Measurements from ENCODE around the gene FHOD3. TPM values are rescaled to one million over a fixed set of nuclear protein-coding genes. Genes with fewer than 3 reads are reported as not detected.

The FHOD3 gene
- total and polyA plus RNA-seq, 2 of the 8 experiments (the other 6 are each of a cell fraction or from before 2014, with no cell fraction given), result 9.7 to 10.5 TPM

DNA sequence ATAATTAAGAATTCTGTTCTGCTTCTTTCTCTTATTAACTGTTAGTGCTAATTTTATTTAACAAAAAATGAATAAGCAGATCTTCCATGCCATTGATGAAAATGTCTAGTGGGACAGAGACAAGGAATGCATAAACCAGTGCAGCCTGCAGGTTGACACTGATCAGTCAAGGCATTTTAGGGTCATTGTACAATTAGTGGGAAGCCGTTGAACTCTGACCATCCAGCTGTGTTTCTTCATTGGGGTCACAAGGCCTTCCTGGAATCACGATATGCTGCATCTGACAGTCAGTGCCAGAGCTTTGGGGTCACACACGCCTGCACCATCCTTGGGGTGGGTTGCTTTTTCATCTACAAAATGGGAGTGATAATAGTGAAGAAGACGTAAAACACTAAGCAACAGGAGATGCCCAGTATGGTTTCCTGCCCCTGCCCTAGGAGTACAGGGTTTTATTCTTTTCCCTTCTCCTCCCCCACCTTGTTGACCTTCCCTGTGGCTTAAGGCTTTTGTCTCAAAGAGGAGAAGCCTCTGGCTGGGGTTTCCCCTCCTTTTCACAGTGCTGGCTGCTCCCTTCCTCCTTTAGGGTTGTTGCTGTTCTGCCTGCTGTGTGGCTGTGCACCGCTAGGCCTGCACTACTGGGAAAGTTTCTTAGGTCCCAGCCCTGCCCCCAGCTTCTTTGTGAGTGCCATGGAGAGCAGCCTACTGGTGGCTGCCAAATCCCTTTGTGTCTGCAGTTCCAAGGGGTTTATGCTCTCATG is 285.7 kb downstream of the FHOD3 start (continued):
- peak; percentile 51 for TF ChIP-seq MAX (IDR thresholded peaks at IDR 0.05)
- TF ChIP-seq POU5F1 (IDR thresholded peaks at IDR 0.05; ENCODE audit: low read depth, low read length), result no peak
- no peak for TF ChIP-seq RNF2 (IDR thresholded peaks at IDR 0.05; ENCODE audit: borderline replicate concordance, low read depth, low read length, missing control alignments, poor library complexity, severe bottlenecking)
- no peak for TF ChIP-seq SP2 (IDR thresholded peaks at IDR 0.05; ENCODE audit: low read length)
- TF ChIP-seq CREB1 (IDR thresholded peaks at IDR 0.05), result no peak
- no peak for TF ChIP-seq HDAC6 (IDR thresholded peaks at IDR 0.05; ENCODE audit: low read depth, low read length)
- TF ChIP-seq TEAD4 (IDR thresholded peaks at IDR 0.05; ENCODE audit: low read depth, low read length), result no peak
- TF ChIP-seq GABPA (IDR thresholded peaks at IDR 0.05; ENCODE audit: borderline replicate concordance, insufficient read depth, low read length), result no peak
- TF ChIP-seq CBX5 (IDR thresholded peaks at IDR 0.05; ENCODE audit: low read depth, low read length), result no peak
- TF ChIP-seq, protein P1, sequence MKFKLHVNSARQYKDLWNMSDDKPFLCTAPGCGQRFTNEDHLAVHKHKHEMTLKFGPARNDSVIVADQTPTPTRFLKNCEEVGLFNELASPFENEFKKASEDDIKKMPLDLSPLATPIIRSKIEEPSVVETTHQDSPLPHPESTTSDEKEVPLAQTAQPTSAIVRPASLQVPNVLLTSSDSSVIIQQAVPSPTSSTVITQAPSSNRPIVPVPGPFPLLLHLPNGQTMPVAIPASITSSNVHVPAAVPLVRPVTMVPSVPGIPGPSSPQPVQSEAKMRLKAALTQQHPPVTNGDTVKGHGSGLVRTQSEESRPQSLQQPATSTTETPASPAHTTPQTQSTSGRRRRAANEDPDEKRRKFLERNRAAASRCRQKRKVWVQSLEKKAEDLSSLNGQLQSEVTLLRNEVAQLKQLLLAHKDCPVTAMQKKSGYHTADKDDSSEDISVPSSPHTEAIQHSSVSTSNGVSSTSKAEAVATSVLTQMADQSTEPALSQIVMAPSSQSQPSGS (IDR thresholded peaks at IDR 0.05; ENCODE audit: low read length), result peak; percentile 78
- TF ChIP-seq ASH2L (IDR thresholded peaks at IDR 0.05; ENCODE audit: low read length), result peak; percentile 72
- peak; percentile 29 to 51; a peak in 2 of 4 replicates for TF ChIP-seq RAD21 (IDR thresholded peaks at IDR 0.05 in 1 of 2, conservative IDR thresholded peaks at IDR 0.05 in 1 of 2; ENCODE audit: low read depth in 2 of 2, low read length in 2 of 2)
- peak; percentile 64; the same call in 1 of the 2 replicates for TF ChIP-seq KDM1A (IDR thresholded peaks at IDR 0.05; ENCODE audit: borderline replicate concordance, low read length)
- no peak for TF ChIP-seq KDM5A (IDR thresholded peaks at IDR 0.05; ENCODE audit: low read length)
- peak; percentile 7 for TF ChIP-seq NANOG (IDR thresholded peaks at IDR 0.05; ENCODE audit: insufficient read depth, low read depth, low read length, poor library complexity, severe bottlenecking)
- 0 out of 2 replicates have a peak, but pooled peaks have one; percentile 54 for TF ChIP-seq TCF12 (IDR thresholded peaks at IDR 0.05; ENCODE audit: low read depth, low read length)
- no peak for TF ChIP-seq CHD1 (IDR thresholded peaks at IDR 0.05; ENCODE audit: low read depth, low read length)
- no peak for TF ChIP-seq JUND (IDR thresholded peaks at IDR 0.05; ENCODE audit: low read length)
- no peak for TF ChIP-seq CBX8 (IDR thresholded peaks at IDR 0.05; ENCODE audit: borderline replicate concordance, low read depth, low read length)
- peak; percentile 38; the same call in 1 of the 2 replicates for TF ChIP-seq CHD2 (IDR thresholded peaks at IDR 0.05; ENCODE audit: low read length)
- no peak for TF ChIP-seq POLR2A (IDR thresholded peaks at IDR 0.05; ENCODE audit: control extremely low read depth in 1 of 2, low read depth in 2 of 2, low read length in 2 of 2)
